Measurements from ENCODE around the gene SEBOX. TPM values are rescaled to one million over a fixed set of nuclear protein-coding genes. Genes with fewer than 3 reads are reported as not detected.

Gene SEBOX
- total and polyA plus RNA-seq, 3 donors from 2014 or later = not detected

- Histone ChIP-seq H3K4me1 (peaks cover 33% of the 10 kb centered on the region), H3K9me3 (no peaks in the 10 kb centered on the region), H3K4me3 (peak overlapping the region; percentile 82 to 83), H3K27ac (peak overlapping the region; percentile 90), H3K36me3 (ENCODE audit: low read depth, missing control alignments) (no peaks in the 10 kb centered on the region), H3K27me3 (no peaks in the 10 kb centered on the region)
- intact Hi-C loops (cut with DNase I; ENCODE audit: low total_unique reads) = no loop called here
- DNase-seq = peak; percentile 81
- no peak for TF ChIP-seq POLR2A (IDR thresholded peaks at IDR 0.05)
- TF ChIP-seq CTCF (IDR thresholded peaks at IDR 0.05) = no peak
- 5 to 16% methylated on average over 9 to 29 of the region's 29 CpGs for WGBS, 2 donors
Measured at GRCh38 chr17:28335959-28336871, 28.8 kb downstream of the SEBOX start.

- intact Hi-C loops (cut with DNase I; ENCODE audit: low total_unique reads) = no loop called here
- TF ChIP-seq POLR2A (IDR thresholded peaks at IDR 0.05) = peak; percentile 34
- TF ChIP-seq CTCF (IDR thresholded peaks at IDR 0.05) = no peak
- Histone ChIP-seq H3K36me3 (ENCODE audit: low read depth, missing control alignments) (no peaks in the 10 kb centered on the region), H3K4me3 (peak within 1 kb of the TSS; percentile 82 to 83), H3K27ac (peak within 1 kb of the TSS; percentile 90), H3K27me3 (no peaks in the 10 kb centered on the region), H3K4me1 (peaks cover 33% of the 10 kb centered on the region), H3K9me3 (no peaks in the 10 kb centered on the region)
- 0% methylated on average over 1 to 53 of the region's 62 CpGs for WGBS, 2 donors
- DNase-seq = peak; percentile 99
Measured at GRCh38 chr17:28335201-28335958, 29.6 kb downstream of the SEBOX start, which contains the start of the genes IFT20 and TNFAIP1. IFT20 (minus strand) TSS chr17:28335472; CDS start chr17:28331985, 3,487 bp downstream. TNFAIP1 (plus strand) TSS chr17:28335761; CDS start chr17:28339522, 3,761 bp downstream.

- peak overlapping the region; percentile 59 to 82 for H3K27ac ChIP-seq
- H3K27me3 ChIP-seq = no peaks in the 10 kb centered on the region
- no peaks in the 10 kb centered on the region for H3K36me3 ChIP-seq (ENCODE audit: low read depth, missing control alignments)
- intact Hi-C loops (cut with DNase I; ENCODE audit: low total_unique reads) = no loop called here
- 5 to 7% methylated on average over 15 to 18 of the region's 18 CpGs for WGBS, 2 donors
- TF ChIP-seq POLR2A (IDR thresholded peaks at IDR 0.05) = no peak
- no peak for TF ChIP-seq CTCF (IDR thresholded peaks at IDR 0.05)
- H3K4me1 ChIP-seq = peaks cover 33% of the 10 kb centered on the region
- peak overlapping the region; percentile 82 to 83 for H3K4me3 ChIP-seq
- DNase-seq = peak; percentile 43
- no peaks in the 10 kb centered on the region for H3K9me3 ChIP-seq
Measured at GRCh38 chr17:28334666-28335200, 30.3 kb downstream of the SEBOX start.

- no peaks in the 10 kb centered on the region for H3K36me3 ChIP-seq (ENCODE audit: low read depth, missing control alignments)
- intact Hi-C loops (cut with DNase I; ENCODE audit: low total_unique reads) = no loop called here
- H3K4me1 ChIP-seq = peaks cover 33% of the 10 kb centered on the region
- H3K27me3 ChIP-seq = no peaks in the 10 kb centered on the region
- H3K27ac ChIP-seq = peak overlapping the region in 1 of 2 donors; percentile 59
- TF ChIP-seq POLR2A (IDR thresholded peaks at IDR 0.05) (no peak), CTCF (IDR thresholded peaks at IDR 0.05) (no peak)
- no peak for DNase-seq
- 33 to 40% methylated on average over 6 of the region's 6 CpGs for WGBS, 2 donors
- H3K9me3 ChIP-seq = no peaks in the 10 kb centered on the region
- peak overlapping the region in 1 of 2 donors; percentile 83 for H3K4me3 ChIP-seq
Measured at GRCh38 chr17:28334171-28334570, 30.8 kb downstream of the SEBOX start.

Measured in testis (tissue), 3 donors.